AG04450 (cell line): ENCODE measurements around the gene ROMO1. TPM values are rescaled to one million over a fixed set of nuclear protein-coding genes. Genes with fewer than 3 reads are reported as not detected.

Experiments
- CTCF ChIA-PET: fragments of 300-600, 350-600 bp; formaldehyde crosslinking; extraction: SDS; loops from one replicate; lab custom pipeline; 2022; ENCODE audit warnings: antibody characterized with exemption, inconsistent platforms; lab: Charles Lee
- POLR2A ChIA-PET: fragments of 350-600 bp; formaldehyde crosslinking; extraction: SDS; loops from one replicate; lab custom pipeline; 2021; ENCODE audit warnings: antibody characterized with exemption, inconsistent platforms; lab: Yijun Ruan, JAX
- DNase-seq: peaks from one replicate; pipeline ENCODE4 v3.0.0-alpha.2; 2011; ENCODE audit warnings: low read depth, low spot score
- H3K27ac ChIP-seq: one replicate; pipeline ENCODE4 v1.5.1; 2012; ENCODE audit warnings: low read depth, low read length, control low read depth
- H3K27me3 ChIP-seq: one replicate; pipeline ENCODE4 v1.6.0; 2012; ENCODE audit warnings: low read length; ENCODE audit not compliant: control insufficient read depth, insufficient read depth
- H3K4me3 ChIP-seq: 2 replicates; pipeline ENCODE4 v1.5.1; 2011; ENCODE audit warnings: mild to moderate bottlenecking, low read depth, low read length, control low read depth
- H3K9me3 ChIP-seq: 2 replicates; pipeline ENCODE4 v1.5.1; 2012; ENCODE audit warnings: low read length; ENCODE audit not compliant: control insufficient read depth, insufficient read depth
- CTCF ChIP-seq: IDR thresholded peaks from 2 replicates; pipeline ENCODE4 v1.5.1; 2011; ENCODE audit warnings: low read depth, low read length, control low read depth, inconsistent platforms
- polyA plus RNA-seq: library from polyadenylated mRNA; depleted of rRNA; stranded (reverse); fragments of >200 nt; gene quantifications from 2 replicates; pipeline ENCODE4 v1.2.3, GENCODE V29; 2011

The ROMO1 gene
- polyA plus RNA-seq, 1 experiment, result 177 TPM

GRCh38 chr20:35653430-35653734 is 45.8 kb upstream of the ROMO1 start:
- Histone ChIP-seq H3K4me3 (no peak overlapping the region), H3K27ac (no peak overlapping the region), H3K27me3 (no peaks in the 10 kb centered on the region), H3K9me3 (no peaks in the 10 kb centered on the region)
- no peak for TF ChIP-seq CTCF
- ChIA-PET POLR2A (no interaction called here), CTCF (no interaction called here)
- DNase-seq, result no peak

GRCh38 chr20:35653893-35654292 is 45.3 kb upstream of the ROMO1 start:
- H3K4me3 ChIP-seq, result no peak overlapping the region
- TF ChIP-seq CTCF, result no peak
- ChIA-PET POLR2A (no interaction called here), CTCF (no interaction called here)
- H3K27me3 ChIP-seq, result no peaks in the 10 kb centered on the region
- H3K9me3 ChIP-seq, result no peaks in the 10 kb centered on the region
- H3K27ac ChIP-seq, result no peak overlapping the region
- DNase-seq, result no peak

- ChIA-PET CTCF (no interaction called here), POLR2A (no interaction called here)
- DNase-seq, result no peak
- no peak for TF ChIP-seq CTCF
- Histone ChIP-seq H3K27me3 (no peaks in the 10 kb centered on the region), H3K27ac (no peak overlapping the region), H3K9me3 (no peaks in the 10 kb centered on the region), H3K4me3 (no peak overlapping the region)
These were observed 44.8 kb upstream of the ROMO1 start for GRCh38 chr20:35654415-35654814.

- H3K27me3 ChIP-seq, result no peaks in the 10 kb centered on the region
- CTCF ChIA-PET, result no interaction called here
- no peaks in the 10 kb centered on the region for H3K9me3 ChIP-seq
- POLR2A ChIA-PET, result interaction anchor here (0.5 to 1.0 kb wide), 2 partner anchors 9 to 98 kb away, joined by 3 to 4 read pairs; no protein-coding TSS in a partner anchor
- no peak overlapping the region for H3K27ac ChIP-seq
- TF ChIP-seq CTCF, result no peak
- no peak overlapping the region for H3K4me3 ChIP-seq
- DNase-seq, result no peak
These were observed 41.9 kb upstream of the ROMO1 start for GRCh38 chr20:35657271-35657670.

- no peak for DNase-seq
- Histone ChIP-seq H3K4me3 (no peak overlapping the region), H3K27ac (no peak overlapping the region), H3K9me3 (peaks cover under 1% of the 10 kb centered on the region; the same call in 1 of the 2 replicates), H3K27me3 (no peaks in the 10 kb centered on the region)
- ChIA-PET CTCF (no interaction called here), POLR2A (interaction anchor here (1.9 kb wide), 1 partner anchor 43 kb away, joined by 6 read pairs; no protein-coding TSS in a partner anchor)
- TF ChIP-seq CTCF, result no peak
These were observed 38.9 kb upstream of the ROMO1 start for GRCh38 chr20:35660122-35660937.
